ENCODE data around the gene NHS. TPM values are rescaled to one million over a fixed set of nuclear protein-coding genes. Genes with fewer than 3 reads are reported as not detected.

NHS gene
- total RNA-seq, 4 donors from 2014 or later, result 13.2 to 39.0 (median 31.5) TPM

DNA sequence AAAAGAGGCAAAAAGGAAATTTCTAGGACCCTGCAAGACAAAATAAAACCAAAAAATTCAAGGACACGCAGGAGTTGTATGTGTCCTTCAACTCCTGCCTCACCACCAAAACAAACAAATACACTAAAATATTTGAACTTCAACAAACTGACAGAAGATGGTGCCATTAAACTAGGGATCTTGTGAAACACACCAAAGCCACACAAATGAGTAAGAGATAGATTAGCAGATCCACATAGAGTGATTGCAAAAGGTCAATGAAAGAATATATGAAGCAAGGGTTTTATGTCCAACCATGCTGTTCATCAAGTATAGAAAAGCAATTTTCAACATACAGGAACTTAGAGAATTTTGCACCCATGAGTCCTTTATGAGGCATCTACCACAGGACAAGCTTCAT is 322.2 kb downstream of the NHS start:
- DNase-seq (ENCODE audit: low spot score in 2 of 2), result no peak
- H3K27ac ChIP-seq, result no peak overlapping the region
- H3K4me1 ChIP-seq, result no peaks in the 10 kb centered on the region
- H3K36me3 ChIP-seq, result no peaks in the 10 kb centered on the region
- WGBS, 2 donors, result 79 to 85% methylated on average over 1 of the region's 1 CpG
- TF ChIP-seq, protein P1, sequence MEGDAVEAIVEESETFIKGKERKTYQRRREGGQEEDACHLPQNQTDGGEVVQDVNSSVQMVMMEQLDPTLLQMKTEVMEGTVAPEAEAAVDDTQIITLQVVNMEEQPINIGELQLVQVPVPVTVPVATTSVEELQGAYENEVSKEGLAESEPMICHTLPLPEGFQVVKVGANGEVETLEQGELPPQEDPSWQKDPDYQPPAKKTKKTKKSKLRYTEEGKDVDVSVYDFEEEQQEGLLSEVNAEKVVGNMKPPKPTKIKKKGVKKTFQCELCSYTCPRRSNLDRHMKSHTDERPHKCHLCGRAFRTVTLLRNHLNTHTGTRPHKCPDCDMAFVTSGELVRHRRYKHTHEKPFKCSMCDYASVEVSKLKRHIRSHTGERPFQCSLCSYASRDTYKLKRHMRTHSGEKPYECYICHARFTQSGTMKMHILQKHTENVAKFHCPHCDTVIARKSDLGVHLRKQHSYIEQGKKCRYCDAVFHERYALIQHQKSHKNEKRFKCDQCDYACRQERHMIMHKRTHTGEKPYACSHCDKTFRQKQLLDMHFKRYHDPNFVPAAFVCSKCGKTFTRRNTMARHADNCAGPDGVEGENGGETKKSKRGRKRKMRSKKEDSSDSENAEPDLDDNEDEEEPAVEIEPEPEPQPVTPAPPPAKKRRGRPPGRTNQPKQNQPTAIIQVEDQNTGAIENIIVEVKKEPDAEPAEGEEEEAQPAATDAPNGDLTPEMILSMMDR (IDR thresholded peaks at IDR 0.05), result no peak
- TF ChIP-seq EP300 (IDR thresholded peaks at IDR 0.05) (no peak), POLR2A (IDR thresholded peaks at IDR 0.05) (no peak)
- H3K27me3 ChIP-seq, result no peaks in the 10 kb centered on the region
- H3K9me3 ChIP-seq, result no peaks in the 10 kb centered on the region
- no peak overlapping the region for H3K4me3 ChIP-seq

DNA sequence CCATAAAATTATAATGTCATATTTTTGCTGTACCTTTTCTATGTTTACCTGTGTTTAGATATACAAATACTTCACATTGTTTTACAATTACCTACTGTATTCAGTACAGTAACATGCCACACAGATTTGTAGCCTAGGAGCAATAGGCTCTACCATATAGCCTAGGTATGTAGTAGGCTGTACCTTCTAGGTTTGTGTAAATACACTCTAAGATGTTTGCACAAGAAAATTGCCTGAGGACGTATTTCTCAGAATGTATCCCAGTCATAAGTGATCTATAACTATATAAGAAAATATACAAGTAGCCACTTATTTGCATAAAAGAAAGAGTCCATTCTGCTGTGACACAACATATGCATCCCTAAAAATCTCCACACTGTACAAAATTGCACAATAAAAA is 326.0 kb downstream of the NHS start:
- no peak for DNase-seq (ENCODE audit: low spot score in 2 of 2)
- Histone ChIP-seq H3K9me3 (no peaks in the 10 kb centered on the region), H3K27ac (no peak overlapping the region), H3K36me3 (no peaks in the 10 kb centered on the region), H3K4me1 (no peaks in the 10 kb centered on the region), H3K4me3 (no peak overlapping the region), H3K27me3 (no peaks in the 10 kb centered on the region)
- 69 to 81% methylated on average over 1 of the region's 1 CpG for WGBS, 2 donors
- no peak for TF ChIP-seq POLR2A (IDR thresholded peaks at IDR 0.05)
- no peak for TF ChIP-seq EP300 (IDR thresholded peaks at IDR 0.05)
- TF ChIP-seq, protein P1 (IDR thresholded peaks at IDR 0.05), result no peak

- Histone ChIP-seq H3K4me1 (no peaks in the 10 kb centered on the region), H3K27ac (no peak overlapping the region), H3K36me3 (no peaks in the 10 kb centered on the region), H3K27me3 (no peaks in the 10 kb centered on the region), H3K9me3 (no peaks in the 10 kb centered on the region), H3K4me3 (no peak overlapping the region)
- TF ChIP-seq POLR2A (IDR thresholded peaks at IDR 0.05) (no peak), EP300 (IDR thresholded peaks at IDR 0.05) (no peak)
- TF ChIP-seq, protein P1 (IDR thresholded peaks at IDR 0.05), result no peak
- 78 to 83% methylated on average over 2 of the region's 2 CpGs for WGBS, 2 donors
- DNase-seq (ENCODE audit: low spot score in 2 of 2), result no peak
These were observed 328.2 kb downstream of the NHS start for GRCh38 chrX:17703201-17703600.

DNA sequence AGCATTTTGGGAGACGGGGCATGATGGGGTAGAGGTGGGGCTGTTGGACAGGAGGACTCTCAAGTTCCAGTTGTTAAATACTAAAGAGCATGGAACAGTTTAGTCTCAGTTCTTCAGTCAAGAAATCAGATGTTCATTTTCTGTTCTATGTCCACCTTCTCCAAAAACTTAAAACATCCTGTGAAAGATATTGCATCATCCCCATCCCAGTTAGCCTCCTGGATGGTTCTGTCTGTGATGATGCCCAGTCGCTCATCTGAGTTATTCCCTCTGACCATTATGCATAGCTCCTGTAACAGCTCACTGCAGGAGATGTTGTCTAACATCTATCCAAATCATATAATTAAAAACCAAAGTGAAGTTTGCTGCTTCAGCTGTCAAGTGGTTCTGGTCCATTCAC is 330.2 kb downstream of the NHS start:
- 83 to 94% methylated on average over 2 of the region's 2 CpGs for WGBS, 2 donors
- H3K36me3 ChIP-seq, result no peaks in the 10 kb centered on the region
- no peaks in the 10 kb centered on the region for H3K4me1 ChIP-seq
- TF ChIP-seq POLR2A (IDR thresholded peaks at IDR 0.05) (no peak), EP300 (IDR thresholded peaks at IDR 0.05) (no peak)
- TF ChIP-seq, protein P1 (IDR thresholded peaks at IDR 0.05), result no peak
- H3K4me3 ChIP-seq, result no peak overlapping the region
- no peaks in the 10 kb centered on the region for H3K27me3 ChIP-seq
- DNase-seq (ENCODE audit: low spot score in 2 of 2), result no peak
- no peak overlapping the region for H3K27ac ChIP-seq
- H3K9me3 ChIP-seq, result no peaks in the 10 kb centered on the region

GRCh38 chrX:17706676-17707075 is 331.7 kb downstream of the NHS start:
- Histone ChIP-seq H3K27ac (no peak overlapping the region), H3K4me3 (no peak overlapping the region), H3K27me3 (no peaks in the 10 kb centered on the region), H3K36me3 (no peaks in the 10 kb centered on the region), H3K4me1 (no peaks in the 10 kb centered on the region), H3K9me3 (no peaks in the 10 kb centered on the region)
- DNase-seq (ENCODE audit: low spot score in 2 of 2), result no peak
- TF ChIP-seq, protein P1 (IDR thresholded peaks at IDR 0.05), result no peak
- TF ChIP-seq POLR2A (IDR thresholded peaks at IDR 0.05), result no peak
- TF ChIP-seq EP300 (IDR thresholded peaks at IDR 0.05), result no peak
- WGBS, 2 donors, result 88 to 91% methylated on average over 4 of the region's 4 CpGs
